HEK293 (cell line): Measurements from ENCODE around the gene ITGAX.

Experiments used
- CTCF ChIA-PET: fragments of 350-600 bp; formaldehyde crosslinking; extraction: SDS; loops from one replicate; lab custom pipeline; 2021; ENCODE audit warnings: antibody characterized with exemption; lab: Yijun Ruan, JAX
- POLR2A ChIA-PET: fragments of 300-600 bp; formaldehyde crosslinking; extraction: SDS; loops from one replicate; lab custom pipeline; 2020; ENCODE audit warnings: antibody characterized with exemption, inconsistent platforms; lab: Yijun Ruan, JAX
- H3K27ac ChIP-seq: fragments of 200-500 bp; sonication (Bioruptor generic); 2 replicates; pipeline ENCODE4 v1.5.1; 2014; ENCODE audit warnings: low read depth, low read length, control low read depth, inconsistent platforms; ENCODE audit errors: extremely low read depth
- H3K36me3 ChIP-seq, 2 experiments: fragments of 200-500 bp in 1 of 2; sonication (Bioruptor generic) in 1 of 2; 1 replicate in 1 of 2; 2 replicates in 1 of 2; pipeline ENCODE4 v1.5.1; 2014 to 2017; ENCODE audit warnings: inconsistent platforms in 2 of 2, low read length in 2 of 2; ENCODE audit not compliant: control insufficient read depth in 2 of 2, insufficient read depth in 1 of 2
- H3K4me1 ChIP-seq: fragments of 200-500 bp; sonication (Bioruptor generic); 2 replicates; pipeline ENCODE4 v1.5.1; 2014; ENCODE audit warnings: mild to moderate bottlenecking, low read length, inconsistent platforms; ENCODE audit not compliant: control insufficient read depth, insufficient read depth
- H3K4me3 ChIP-seq: 2 replicates; pipeline ENCODE4 v1.5.1; 2011; ENCODE audit warnings: low read depth, mild to moderate bottlenecking, control low read depth, low read length, moderate library complexity
- H3K9me3 ChIP-seq: fragments of 200-500 bp; sonication (Bioruptor generic); 2 replicates; pipeline ENCODE4 v1.5.1; 2014; ENCODE audit warnings: low read depth, low read length, inconsistent platforms; ENCODE audit not compliant: control insufficient read depth, insufficient read depth
- FEZF1 ChIP-seq: fragments of 450-650 bp; formaldehyde crosslinking; IDR thresholded peaks from 2 replicates; pipeline ENCODE4 v1.5.1; 2016; ENCODE audit warnings: missing biosample characterization, missing genetic modification characterization
- IKZF3 ChIP-seq: fragments of 450-650 bp; IDR thresholded peaks from 2 replicates; pipeline ENCODE4 v1.5.0; 2018; ENCODE audit warnings: missing biosample characterization, mild to moderate bottlenecking, missing genetic modification characterization, moderate library complexity
- INSM2 ChIP-seq: fragments of 450-650 bp; formaldehyde crosslinking; IDR thresholded peaks from 2 replicates; pipeline ENCODE4 v1.5.1; 2016; ENCODE audit warnings: missing biosample characterization, missing genetic modification characterization
- OVOL3 ChIP-seq: fragments of 450-650 bp; formaldehyde crosslinking; IDR thresholded peaks from 2 replicates; pipeline ENCODE4 v1.5.1; 2016; ENCODE audit warnings: missing biosample characterization, missing genetic modification characterization
- PATZ1 ChIP-seq: fragments of 450-650 bp; formaldehyde crosslinking; IDR thresholded peaks from 2 replicates; pipeline ENCODE4 v1.5.1; 2016; ENCODE audit warnings: missing biosample characterization, missing genetic modification characterization
- SETDB1 ChIP-seq: IDR thresholded peaks from one replicate; pipeline ENCODE4 v1.6.1; 2017; ENCODE audit warnings: mild to moderate bottlenecking, low read length, moderate library complexity, mixed read lengths; ENCODE audit not compliant: insufficient read length
- YY1 ChIP-seq: fragments of 450-650 bp; formaldehyde crosslinking; IDR thresholded peaks from 2 replicates; pipeline ENCODE4 v1.5.1; 2018; ENCODE audit warnings: missing biosample characterization, missing genetic modification characterization
- ZBTB1 ChIP-seq: fragments of 450-650 bp; formaldehyde crosslinking; IDR thresholded peaks from 2 replicates; pipeline ENCODE4 v1.5.1; 2016; ENCODE audit warnings: missing biosample characterization, missing genetic modification characterization
- ZBTB17 ChIP-seq: fragments of 450-650 bp; formaldehyde crosslinking; IDR thresholded peaks from 2 replicates; pipeline ENCODE4 v1.5.1; 2016; ENCODE audit warnings: missing biosample characterization, missing genetic modification characterization
- ZBTB26 ChIP-seq: fragments of 450-650 bp; formaldehyde crosslinking; optimal IDR thresholded peaks from 2 replicates; pipeline ENCODE3; 2016; ENCODE audit warnings: missing biosample characterization, mild to moderate bottlenecking, missing genetic modification characterization
- ZBTB7A ChIP-seq: fragments of 450-650 bp; formaldehyde crosslinking; IDR thresholded peaks from 2 replicates; pipeline ENCODE4 v1.5.1; 2016; ENCODE audit warnings: low read depth, missing biosample characterization, missing genetic modification characterization
- ZNF140 ChIP-seq: fragments of 450-650 bp; formaldehyde crosslinking; IDR thresholded peaks from 2 replicates; pipeline ENCODE4 v1.5.1; 2016; ENCODE audit warnings: missing biosample characterization, missing genetic modification characterization
- ZNF155 ChIP-seq: fragments of 450-650 bp; formaldehyde crosslinking; IDR thresholded peaks from 2 replicates; pipeline ENCODE4 v1.5.1; 2016; ENCODE audit warnings: missing biosample characterization, missing genetic modification characterization
- ZNF157 ChIP-seq: fragments of 450-650 bp; formaldehyde crosslinking; IDR thresholded peaks from 2 replicates; pipeline ENCODE4 v1.5.1; 2016; ENCODE audit warnings: missing biosample characterization, missing genetic modification characterization
- ZNF221 ChIP-seq: fragments of 450-650 bp; formaldehyde crosslinking; IDR thresholded peaks from 2 replicates; pipeline ENCODE4 v1.5.1; 2017; ENCODE audit warnings: missing biosample characterization, missing genetic modification characterization, borderline replicate concordance
- ZNF266 ChIP-seq: fragments of 450-650 bp; formaldehyde crosslinking; IDR thresholded peaks from 2 replicates; pipeline ENCODE4 v1.5.1; 2016; ENCODE audit warnings: missing biosample characterization, missing genetic modification characterization, low read depth
- ZNF274 ChIP-seq, 2 experiments: fragments of 200-500 bp in 1 of 2; fragments of 450-650 bp in 1 of 2; sonication (Bioruptor generic) in 1 of 2; formaldehyde crosslinking in 1 of 2; IDR thresholded peaks; 2 replicates each; pipeline versions ENCODE4 v1.5.1 to v1.6.1; 2014 to 2016; ENCODE audit warnings: borderline replicate concordance in 1 of 2, inconsistent platforms in 1 of 2, low read length in 1 of 2, missing biosample characterization in 1 of 2, missing genetic modification characterization in 1 of 2
- ZNF292 ChIP-seq: fragments of 450-650 bp; formaldehyde crosslinking; IDR thresholded peaks from 2 replicates; pipeline ENCODE4 v1.5.1; 2016; ENCODE audit warnings: low read depth, missing biosample characterization, missing genetic modification characterization, borderline replicate concordance
- ZNF37A ChIP-seq: fragments of 450-650 bp; IDR thresholded peaks from 2 replicates; pipeline ENCODE4 v1.5.1; 2018; ENCODE audit warnings: missing biosample characterization, missing genetic modification characterization
- ZNF391 ChIP-seq: fragments of 450-650 bp; formaldehyde crosslinking; IDR thresholded peaks from 2 replicates; pipeline ENCODE4 v1.5.1; 2016; ENCODE audit warnings: low read depth, missing biosample characterization, missing genetic modification characterization, borderline replicate concordance
- ZNF404 ChIP-seq: fragments of 450-650 bp; formaldehyde crosslinking; IDR thresholded peaks from 2 replicates; pipeline ENCODE4 v1.5.1; 2017; ENCODE audit warnings: missing biosample characterization, missing genetic modification characterization
- ZNF416 ChIP-seq: fragments of 450-650 bp; formaldehyde crosslinking; IDR thresholded peaks from 2 replicates; pipeline ENCODE4 v1.5.1; 2016; ENCODE audit warnings: missing biosample characterization, missing genetic modification characterization
- ZNF501 ChIP-seq: fragments of 450-650 bp; formaldehyde crosslinking; IDR thresholded peaks from 2 replicates; pipeline ENCODE4 v1.5.1; 2016; ENCODE audit warnings: missing biosample characterization, missing genetic modification characterization
- ZNF624 ChIP-seq: fragments of 450-650 bp; formaldehyde crosslinking; IDR thresholded peaks from 2 replicates; pipeline ENCODE4 v1.5.1; 2017; ENCODE audit warnings: missing biosample characterization, missing genetic modification characterization
- ZNF629 ChIP-seq: fragments of 450-650 bp; formaldehyde crosslinking; IDR thresholded peaks from 2 replicates; pipeline ENCODE4 v1.5.1; 2017; ENCODE audit warnings: missing biosample characterization, missing genetic modification characterization
- ZNF701 ChIP-seq: fragments of 450-650 bp; formaldehyde crosslinking; IDR thresholded peaks from 2 replicates; pipeline ENCODE4 v1.5.1; 2016; ENCODE audit warnings: missing biosample characterization, missing genetic modification characterization
- ZNF747 ChIP-seq: fragments of 450-650 bp; formaldehyde crosslinking; IDR thresholded peaks from 2 replicates; pipeline ENCODE4 v1.5.1; 2016; ENCODE audit warnings: missing biosample characterization, missing genetic modification characterization
- ZNF830 ChIP-seq: fragments of 450-650 bp; IDR thresholded peaks from 2 replicates; pipeline ENCODE4 v1.5.0; 2018; ENCODE audit warnings: missing biosample characterization, missing genetic modification characterization, low read depth, mild to moderate bottlenecking, moderate library complexity
- ZNF843 ChIP-seq: fragments of 450-650 bp; formaldehyde crosslinking; IDR thresholded peaks from 2 replicates; pipeline ENCODE4 v1.5.1; 2016; ENCODE audit warnings: missing biosample characterization, missing genetic modification characterization
- ZSCAN30 ChIP-seq: fragments of 450-650 bp; IDR thresholded peaks from 2 replicates; pipeline ENCODE4 v1.5.1; 2018; ENCODE audit warnings: missing biosample characterization, mild to moderate bottlenecking, missing genetic modification characterization, moderate library complexity
- TF ChIP-seq, protein P1 (sequence below): fragments of 450-650 bp; formaldehyde crosslinking; IDR thresholded peaks from 2 replicates; pipeline ENCODE4 v1.5.1; 2017; ENCODE audit warnings: missing biosample characterization, missing genetic modification characterization
- TF ChIP-seq, protein P2 (sequence below): sonication (generic); formaldehyde crosslinking; IDR thresholded peaks from 2 replicates; pipeline ENCODE4 v1.8.1; 2022; ENCODE audit warnings: mild to moderate bottlenecking, moderate library complexity, missing genetic modification reagents

Gene ITGAX

GRCh38 chr16:31367853-31368252 lies 12.9 kb downstream of the ITGAX start:
- POLR2A ChIA-PET: no interaction called here
- CTCF ChIA-PET: interaction anchor here (0.6 kb wide), 1 partner anchor 24 kb away, joined by 3 read pairs; no protein-coding TSS in a partner anchor
- no peaks in the 10 kb centered on the region for H3K4me1 ChIP-seq
- H3K36me3 ChIP-seq: no peaks in the 10 kb centered on the region
- H3K27ac ChIP-seq: no peak overlapping the region
- TF ChIP-seq ZNF140 (tag by site-specific recombination) (no peak), ZNF155 (tag by site-specific recombination) (no peak), ZBTB26 (tag by site-specific recombination) (no peak), SETDB1 (no peak), ZNF701 (tag by site-specific recombination) (no peak), ZNF629 (no peak), IKZF3 (tag by site-specific recombination) (no peak), ZNF747 (tag by site-specific recombination) (no peak), ZNF391 (no peak), PATZ1 (tag by site-specific recombination) (no peak), ZNF830 (no peak), FEZF1 (tag by site-specific recombination) (no peak), YY1 (tag by site-specific recombination) (no peak), ZNF624 (tag by site-specific recombination) (no peak), ZNF292 (tag by site-specific recombination) (no peak), ZNF37A (tag by site-specific recombination) (no peak), ZNF157 (tag by site-specific recombination) (no peak), OVOL3 (no peak)
- TF ChIP-seq, protein P1, sequence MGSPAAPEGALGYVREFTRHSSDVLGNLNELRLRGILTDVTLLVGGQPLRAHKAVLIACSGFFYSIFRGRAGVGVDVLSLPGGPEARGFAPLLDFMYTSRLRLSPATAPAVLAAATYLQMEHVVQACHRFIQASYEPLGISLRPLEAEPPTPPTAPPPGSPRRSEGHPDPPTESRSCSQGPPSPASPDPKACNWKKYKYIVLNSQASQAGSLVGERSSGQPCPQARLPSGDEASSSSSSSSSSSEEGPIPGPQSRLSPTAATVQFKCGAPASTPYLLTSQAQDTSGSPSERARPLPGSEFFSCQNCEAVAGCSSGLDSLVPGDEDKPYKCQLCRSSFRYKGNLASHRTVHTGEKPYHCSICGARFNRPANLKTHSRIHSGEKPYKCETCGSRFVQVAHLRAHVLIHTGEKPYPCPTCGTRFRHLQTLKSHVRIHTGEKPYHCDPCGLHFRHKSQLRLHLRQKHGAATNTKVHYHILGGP (tag by site-specific recombination): no peak
- TF ChIP-seq, protein P2, sequence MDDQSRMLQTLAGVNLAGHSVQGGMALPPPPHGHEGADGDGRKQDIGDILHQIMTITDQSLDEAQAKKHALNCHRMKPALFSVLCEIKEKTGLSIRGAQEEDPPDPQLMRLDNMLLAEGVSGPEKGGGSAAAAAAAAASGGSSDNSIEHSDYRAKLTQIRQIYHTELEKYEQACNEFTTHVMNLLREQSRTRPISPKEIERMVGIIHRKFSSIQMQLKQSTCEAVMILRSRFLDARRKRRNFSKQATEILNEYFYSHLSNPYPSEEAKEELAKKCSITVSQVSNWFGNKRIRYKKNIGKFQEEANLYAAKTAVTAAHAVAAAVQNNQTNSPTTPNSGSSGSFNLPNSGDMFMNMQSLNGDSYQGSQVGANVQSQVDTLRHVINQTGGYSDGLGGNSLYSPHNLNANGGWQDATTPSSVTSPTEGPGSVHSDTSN (CRISPR knock-in tag): no peak
- no peaks in the 10 kb centered on the region for H3K9me3 ChIP-seq
- H3K4me3 ChIP-seq: no peak overlapping the region

- H3K9me3 ChIP-seq: no peaks in the 10 kb centered on the region
- POLR2A ChIA-PET: no interaction called here
- no peaks in the 10 kb centered on the region for H3K36me3 ChIP-seq
- CTCF ChIA-PET: interaction anchor here (0.7 kb wide), 1 partner anchor 38 kb away, joined by 3 read pairs; no protein-coding TSS in a partner anchor
- H3K27ac ChIP-seq: no peak overlapping the region
- no peak overlapping the region for H3K4me3 ChIP-seq
- H3K4me1 ChIP-seq: no peaks in the 10 kb centered on the region
- TF ChIP-seq ZNF416 (tag by site-specific recombination) (no peak), ZBTB7A (tag by site-specific recombination) (no peak), ZNF404 (no peak), ZSCAN30 (no peak), ZNF221 (tag by site-specific recombination) (no peak), ZBTB1 (no peak), ZNF501 (tag by site-specific recombination) (no peak), INSM2 (no peak), ZNF266 (tag by site-specific recombination) (no peak), ZBTB17 (tag by site-specific recombination) (no peak), ZNF843 (tag by site-specific recombination) (no peak), ZNF274 (IDR thresholded peaks at IDR 0.05; ENCODE audit: low read length) (no peak), ZNF274 (tag by site-specific recombination; IDR thresholded peaks at IDR 0.05; ENCODE audit: borderline replicate concordance) (no peak)
Observed at GRCh38 chr16:31371008-31371407, 16.0 kb downstream of the ITGAX start.
